Measurements from ENCODE around the gene SRPK1. TPM values are rescaled to one million over a fixed set of nuclear protein-coding genes. Genes with fewer than 3 reads are reported as not detected.

Gene SRPK1
- total and polyA plus RNA-seq, 8 donors = 34.1 to 47.0 (median 39.5) TPM

- ATAC-seq (peak; percentile 84), DNase-seq (no peak)
- TF ChIP-seq CTCF (IDR thresholded peaks at IDR 0.05) = no peak
- Histone ChIP-seq H3K4me1 (no peaks in the 10 kb centered on the region), H3K27ac (no peak overlapping the region), H3K4me3 (no peak overlapping the region), H3K27me3 (peaks cover 0 to 18% of the 10 kb centered on the region in 2 donors), H3K9me3 (peaks cover 0 to under 1% of the 10 kb centered on the region in 2 donors), H3K36me3 (no peaks in the 10 kb centered on the region)
- intact Hi-C loops (cut with DNase I) = no loop called here
These were observed 109.8 kb downstream of the SRPK1 start for GRCh38 chr6:35810971-35811698.

GRCh38 chr6:35809809-35810208, 111.1 kb downstream of the SRPK1 start:
- Histone ChIP-seq H3K27ac (no peak overlapping the region), H3K4me1 (peaks cover 4 to 6% of the 10 kb centered on the region in 2 donors), H3K27me3 (peaks cover 0 to 31% of the 10 kb centered on the region in 2 donors), H3K4me3 (no peak overlapping the region), H3K36me3 (no peaks in the 10 kb centered on the region), H3K9me3 (no peaks in the 10 kb centered on the region)
- intact Hi-C loops (cut with DNase I) = no loop called here
- no peak for ATAC-seq
- TF ChIP-seq CTCF (IDR thresholded peaks at IDR 0.05) = no peak
- no peak for DNase-seq

GRCh38 chr6:35808688-35809087, 112.2 kb downstream of the SRPK1 start:
- no peak for ATAC-seq

GRCh38 chr6:35804996-35805736, 115.7 kb downstream of the SRPK1 start, which contains the start of gene LHFPL5:
Gene LHFPL5, plus strand, starts transcription at chr6:35805352. Its CDS starts 319 bp downstream, at chr6:35805671.
- ATAC-seq (peak; percentile 99), DNase-seq (peak in 3 of 4 donors; percentile 43 to 90 (median 61))
- Histone ChIP-seq H3K4me1 (peaks cover 4 to 6% of the 10 kb centered on the region in 2 donors), H3K9me3 (no peaks in the 10 kb centered on the region), H3K4me3 (no peak within 1 kb of the TSS), H3K36me3 (no peaks in the 10 kb centered on the region), H3K27ac (no peak within 1 kb of the TSS), H3K27me3 (peaks cover 0 to 44% of the 10 kb centered on the region in 2 donors)
- intact Hi-C loops (cut with DNase I) = no loop called here
- no peak for TF ChIP-seq CTCF (IDR thresholded peaks at IDR 0.05)

More at GRCh38 chr6:35808688-35809087, 112.2 kb downstream of the SRPK1 start:
- Histone ChIP-seq H3K36me3 (no peaks in the 10 kb centered on the region), H3K4me3 (no peak overlapping the region), H3K27me3 (peaks cover 0 to 42% of the 10 kb centered on the region in 2 donors), H3K27ac (no peak overlapping the region), H3K9me3 (no peaks in the 10 kb centered on the region), H3K4me1 (peaks cover 4 to 6% of the 10 kb centered on the region in 2 donors)
- intact Hi-C loops (cut with DNase I) = no loop called here
- TF ChIP-seq CTCF (IDR thresholded peaks at IDR 0.05) = no peak
- no peak for DNase-seq

- Histone ChIP-seq H3K27me3 (peaks cover 0 to 29% of the 10 kb centered on the region in 2 donors), H3K36me3 (no peaks in the 10 kb centered on the region), H3K27ac (no peak overlapping the region), H3K9me3 (no peaks in the 10 kb centered on the region), H3K4me3 (no peak overlapping the region), H3K4me1 (peaks cover 4 to 6% of the 10 kb centered on the region in 2 donors)
- no peak for DNase-seq
- no peak for ATAC-seq
- TF ChIP-seq CTCF (IDR thresholded peaks at IDR 0.05) = no peak
- intact Hi-C loops (cut with DNase I) = no loop called here
These were observed 119.8 kb downstream of the SRPK1 start for GRCh38 chr6:35801148-35801547.

Data from left lung (tissue), 10 donors.